Uterus (tissue), 2 donors: ENCODE data around the gene OR13C2.
"Not testable (repeated sequence)": the region's sequence is repeated elsewhere in the genome, so short reads cannot be mapped to it uniquely, and the experiment has no call there.

Source experiments
- POLR2A ChIP-seq, 2 donors: fragments of 450-650 bp; IDR thresholded peaks; one replicate each; pipeline ENCODE4 v1.6.1; 2016; ENCODE audit warnings: antibody characterized with exemption in 2 of 2, mild to moderate bottlenecking in 1 of 2, moderate library complexity in 1 of 2
- TF ChIP-seq, protein P1 (sequence below), 4 experiments: fragments of 200-600 bp in 2 of 4; fragments of 450-650 bp in 2 of 4; sonication (generic) in 2 of 4; IDR thresholded peaks; one replicate each; pipeline ENCODE4 v1.5.1; 2016 to 2019; ENCODE audit warnings: antibody characterized with exemption in 4 of 4, mild to moderate bottlenecking in 2 of 4, moderate library complexity in 1 of 4

GRCh38 chr9:104598749-104599148 is 6.7 kb downstream of the OR13C2 start:
- TF ChIP-seq, protein P1, sequence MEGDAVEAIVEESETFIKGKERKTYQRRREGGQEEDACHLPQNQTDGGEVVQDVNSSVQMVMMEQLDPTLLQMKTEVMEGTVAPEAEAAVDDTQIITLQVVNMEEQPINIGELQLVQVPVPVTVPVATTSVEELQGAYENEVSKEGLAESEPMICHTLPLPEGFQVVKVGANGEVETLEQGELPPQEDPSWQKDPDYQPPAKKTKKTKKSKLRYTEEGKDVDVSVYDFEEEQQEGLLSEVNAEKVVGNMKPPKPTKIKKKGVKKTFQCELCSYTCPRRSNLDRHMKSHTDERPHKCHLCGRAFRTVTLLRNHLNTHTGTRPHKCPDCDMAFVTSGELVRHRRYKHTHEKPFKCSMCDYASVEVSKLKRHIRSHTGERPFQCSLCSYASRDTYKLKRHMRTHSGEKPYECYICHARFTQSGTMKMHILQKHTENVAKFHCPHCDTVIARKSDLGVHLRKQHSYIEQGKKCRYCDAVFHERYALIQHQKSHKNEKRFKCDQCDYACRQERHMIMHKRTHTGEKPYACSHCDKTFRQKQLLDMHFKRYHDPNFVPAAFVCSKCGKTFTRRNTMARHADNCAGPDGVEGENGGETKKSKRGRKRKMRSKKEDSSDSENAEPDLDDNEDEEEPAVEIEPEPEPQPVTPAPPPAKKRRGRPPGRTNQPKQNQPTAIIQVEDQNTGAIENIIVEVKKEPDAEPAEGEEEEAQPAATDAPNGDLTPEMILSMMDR (IDR thresholded peaks at IDR 0.05): not testable (repeated sequence)
- TF ChIP-seq POLR2A (IDR thresholded peaks at IDR 0.05): not testable (repeated sequence)
